ENCODE results near the gene SPRED3.

SPRED3 gene

GRCh38 chr19:38373907-38374331, 14.6 kb upstream of the SPRED3 start:
- DNase-seq: no peak

- DNase-seq: peak; percentile 98
Observed at GRCh38 chr19:38374332-38375097, 14.0 kb upstream of the SPRED3 start, which contains the start of gene PSMD8. Gene PSMD8, plus strand, starts transcription at chr19:38374571. Its CDS starts 31 bp downstream, at chr19:38374602.

- DNase-seq: no peak
Observed at GRCh38 chr19:38375098-38375493, 13.4 kb upstream of the SPRED3 start.

- no peak for DNase-seq
Observed at GRCh38 chr19:38375748-38376147, 12.7 kb upstream of the SPRED3 start.

GRCh38 chr19:38376576-38376975, 11.9 kb upstream of the SPRED3 start:
- DNase-seq: no peak

GRCh38 chr19:38377052-38377451, 11.4 kb upstream of the SPRED3 start:
- DNase-seq: no peak

- no peak for DNase-seq
Observed at GRCh38 chr19:38378866-38379265, 9.6 kb upstream of the SPRED3 start.

- no peak for DNase-seq
Observed at GRCh38 chr19:38381138-38381537, 7.4 kb upstream of the SPRED3 start.

GRCh38 chr19:38383184-38383583, 5.3 kb upstream of the SPRED3 start:
- no peak for DNase-seq

- no peak for DNase-seq
Observed at GRCh38 chr19:38383743-38384142, 4.8 kb upstream of the SPRED3 start.

- DNase-seq: no peak
Observed at GRCh38 chr19:38384209-38385027, 4.1 kb upstream of the SPRED3 start.

- no peak for DNase-seq
Observed at GRCh38 chr19:38385057-38385803, 3.3 kb upstream of the SPRED3 start.

- no peak for DNase-seq
Observed at GRCh38 chr19:38385804-38386257, 2.7 kb upstream of the SPRED3 start.

GRCh38 chr19:38386300-38386970, 2.1 kb upstream of the SPRED3 start:
- no peak for DNase-seq

- DNase-seq: no peak
Observed at GRCh38 chr19:38386971-38387549, 1.4 kb upstream of the SPRED3 start.

- peak; percentile 38 for DNase-seq
Observed at GRCh38 chr19:38387550-38388348, 748 bp upstream of the SPRED3 start, which contains the start of gene GGN. Gene GGN, minus strand, starts transcription at chr19:38388034. Its CDS starts 773 bp downstream, at chr19:38387261.

- no peak for DNase-seq
Observed at GRCh38 chr19:38389101-38389925, 816 bp downstream of the SPRED3 start.

GRCh38 chr19:38389957-38390924, 1.7 kb downstream of the SPRED3 start:
- DNase-seq: no peak

GRCh38 chr19:38391911-38392464, 3.5 kb downstream of the SPRED3 start:
- DNase-seq: no peak

All from NCI-H2107 (cell line).